ENCODE measurements around the gene KRTAP1-4.
"Not testable (repeated sequence)": the region's sequence is repeated elsewhere in the genome, so short reads cannot be mapped to it uniquely, and the experiment has no call there.

Gene KRTAP1-4

DNA sequence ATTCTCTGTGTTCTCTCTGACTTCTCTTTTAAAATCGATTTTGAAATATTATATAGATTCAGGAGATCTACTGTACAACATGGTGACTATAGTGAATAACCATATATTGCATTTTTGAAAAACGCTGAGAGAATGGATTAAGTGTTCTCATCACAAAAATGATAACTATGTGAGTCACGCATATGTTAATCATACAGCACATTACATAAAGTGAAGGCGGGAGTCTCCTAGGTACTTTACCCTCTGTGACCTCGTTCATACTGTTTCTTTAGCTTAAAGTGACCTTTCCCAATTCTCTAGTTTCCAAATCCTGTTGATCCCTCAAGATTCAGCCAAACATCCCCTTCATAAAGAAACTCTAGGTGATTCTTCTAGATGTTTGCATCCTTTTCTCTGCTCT is 27.2 kb downstream of the KRTAP1-4 start:
- no peaks in the 10 kb centered on the region for H3K36me3 Mint-ChIP-seq

GRCh38 chr17:41001795-41002194 is 28.2 kb downstream of the KRTAP1-4 start:
- no peaks in the 10 kb centered on the region for H3K4me1 Mint-ChIP-seq
- CTCF ChIA-PET = no interaction called here
- H3K9me3 Mint-ChIP-seq = no peaks in the 10 kb centered on the region
- no peaks in the 10 kb centered on the region for H3K36me3 Mint-ChIP-seq
- DNase-seq = no peak
- H3K4me3 Mint-ChIP-seq = no peak overlapping the region
- no peak overlapping the region for H3K27ac Mint-ChIP-seq
- peaks cover 17% of the 10 kb centered on the region for H3K27me3 Mint-ChIP-seq

More for the DNA sequence above, 27.2 kb downstream of the KRTAP1-4 start:
- Mint-ChIP-seq H3K9me3 (no peaks in the 10 kb centered on the region), H3K4me1 (no peaks in the 10 kb centered on the region), H3K27me3 (peaks cover 11% of the 10 kb centered on the region), H3K4me3 (no peak overlapping the region), H3K27ac (no peak overlapping the region)
- DNase-seq = no peak
- CTCF ChIA-PET = no interaction called here

DNA sequence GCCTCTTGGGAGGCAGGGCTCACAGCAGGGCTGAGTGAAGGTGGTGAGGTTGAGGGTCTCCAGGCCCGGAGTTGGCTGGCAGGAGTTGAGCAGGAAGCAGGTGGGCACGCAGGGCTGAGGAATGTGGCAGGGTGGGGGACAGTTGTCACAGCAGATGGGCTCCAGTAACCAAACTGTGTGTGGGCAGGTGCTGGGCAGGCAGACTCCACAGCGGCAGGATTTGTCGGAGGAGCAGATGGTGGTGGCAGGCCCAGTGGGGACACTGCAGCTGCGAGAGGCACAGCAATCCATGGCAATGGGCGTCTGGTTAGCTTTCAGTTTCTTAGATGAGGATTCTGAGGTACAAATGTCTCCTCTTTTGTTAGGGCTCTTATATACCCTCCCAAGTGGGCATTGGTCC is 30.4 kb downstream of the KRTAP1-4 start, which contains the start of gene KRTAP3-2:
Gene KRTAP3-2, minus strand, starts transcription at position 344 of the 400 bp plus-strand sequence. Its CDS starts 53 bp downstream, at position 291.
- not testable (repeated sequence) for H3K27ac Mint-ChIP-seq

GRCh38 chr17:40997361-40997760 is 32.6 kb downstream of the KRTAP1-4 start:
- Mint-ChIP-seq H3K27me3 (peaks cover 21% of the 10 kb centered on the region), H3K4me1 (no peaks in the 10 kb centered on the region), H3K9me3 (no peaks in the 10 kb centered on the region), H3K4me3 (no peak overlapping the region), H3K27ac (no peak overlapping the region), H3K36me3 (no peaks in the 10 kb centered on the region)
- DNase-seq = no peak
- CTCF ChIA-PET = no interaction called here

More for the DNA sequence above, 30.4 kb downstream of the KRTAP1-4 start, which contains the start of gene KRTAP3-2:
- H3K36me3 Mint-ChIP-seq, H3K4me1 Mint-ChIP-seq, H3K9me3 Mint-ChIP-seq, CTCF ChIA-PET, DNase-seq, H3K4me3 Mint-ChIP-seq: not testable (repeated sequence)
- peaks cover 17% of the 10 kb centered on the region for H3K27me3 Mint-ChIP-seq

- no peaks in the 10 kb centered on the region for H3K36me3 Mint-ChIP-seq
- no peak overlapping the region for H3K27ac Mint-ChIP-seq
- no peak for DNase-seq
- H3K4me3 Mint-ChIP-seq = no peak overlapping the region
- H3K4me1 Mint-ChIP-seq = no peaks in the 10 kb centered on the region
- no peaks in the 10 kb centered on the region for H3K9me3 Mint-ChIP-seq
- CTCF ChIA-PET = no interaction called here
- peaks cover 26% of the 10 kb centered on the region for H3K27me3 Mint-ChIP-seq
These were observed 33.2 kb downstream of the KRTAP1-4 start for GRCh38 chr17:40996829-40997228.

- H3K27me3 Mint-ChIP-seq = peaks cover 26% of the 10 kb centered on the region
- no peak overlapping the region for H3K27ac Mint-ChIP-seq
- H3K36me3 Mint-ChIP-seq = no peaks in the 10 kb centered on the region
- CTCF ChIA-PET = interaction anchor here (0.6 kb wide), 1 partner anchor 379 kb away, joined by 3 read pairs; no protein-coding TSS in a partner anchor
- H3K4me1 Mint-ChIP-seq = no peaks in the 10 kb centered on the region
- DNase-seq = no peak
- no peaks in the 10 kb centered on the region for H3K9me3 Mint-ChIP-seq
- no peak overlapping the region for H3K4me3 Mint-ChIP-seq
These were observed 34.9 kb downstream of the KRTAP1-4 start for GRCh38 chr17:40995116-40995515.

DNA sequence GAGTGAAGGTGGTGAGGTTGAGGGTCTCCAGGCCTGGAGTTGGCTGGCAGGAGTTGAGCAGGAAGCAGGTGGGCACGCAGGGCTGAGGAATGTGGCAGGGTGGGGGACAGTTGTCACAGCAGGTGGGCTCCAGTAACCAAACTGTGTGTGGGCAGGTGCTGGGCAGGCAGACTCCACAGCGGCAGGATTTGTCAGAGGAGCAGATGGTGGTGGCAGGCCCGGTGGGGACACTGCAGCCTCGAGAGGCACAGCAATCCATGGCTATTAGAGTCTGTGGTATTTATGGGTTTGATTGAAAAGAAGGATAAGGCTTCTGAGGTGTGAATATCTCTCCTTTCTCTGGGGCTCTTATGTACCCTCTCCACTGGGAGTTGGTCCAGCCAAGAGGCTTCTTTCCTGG is 36.2 kb downstream of the KRTAP1-4 start, which contains the start of gene KRTAP3-3:
Gene KRTAP3-3, minus strand, starts transcription at position 326 of the 400 bp plus-strand sequence. Its CDS starts 67 bp downstream, at position 259.
- H3K27me3 Mint-ChIP-seq = peaks cover 20% of the 10 kb centered on the region
- no peaks in the 10 kb centered on the region for H3K36me3 Mint-ChIP-seq
- no peak within 1 kb of the TSS for H3K4me3 Mint-ChIP-seq
- DNase-seq = no peak
- H3K27ac Mint-ChIP-seq = no peak within 1 kb of the TSS
- H3K9me3 Mint-ChIP-seq = no peaks in the 10 kb centered on the region
- H3K4me1 Mint-ChIP-seq = no peaks in the 10 kb centered on the region
- CTCF ChIA-PET = no interaction called here

DNA sequence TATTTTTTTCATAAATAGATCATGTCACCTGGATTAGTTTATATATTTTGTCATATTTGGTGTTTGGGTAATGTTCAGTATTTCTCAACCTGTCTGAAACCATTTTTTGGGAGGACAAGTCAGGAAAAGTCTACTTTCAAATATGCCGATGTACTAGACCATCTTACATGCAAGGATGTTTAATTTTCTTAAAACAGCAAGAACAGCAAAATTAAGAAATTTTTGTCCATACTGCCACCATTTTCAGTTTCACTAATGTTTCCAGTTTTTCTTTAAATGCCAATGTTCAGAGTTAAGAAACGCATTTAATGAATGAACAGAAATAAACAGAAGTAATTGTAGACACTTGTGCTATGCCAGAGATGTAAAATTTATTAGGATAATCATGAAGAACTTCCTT is 36.9 kb downstream of the KRTAP1-4 start:
- H3K9me3 Mint-ChIP-seq = no peaks in the 10 kb centered on the region
- no peak for DNase-seq
- no peak overlapping the region for H3K4me3 Mint-ChIP-seq
- H3K4me1 Mint-ChIP-seq = no peaks in the 10 kb centered on the region
- H3K36me3 Mint-ChIP-seq = no peaks in the 10 kb centered on the region
- CTCF ChIA-PET = no interaction called here
- H3K27ac Mint-ChIP-seq = no peak overlapping the region
- peaks cover 21% of the 10 kb centered on the region for H3K27me3 Mint-ChIP-seq

GRCh38 chr17:40992666-40993065 is 37.3 kb downstream of the KRTAP1-4 start:
- Mint-ChIP-seq H3K9me3 (no peaks in the 10 kb centered on the region), H3K27me3 (peaks cover 22% of the 10 kb centered on the region), H3K36me3 (no peaks in the 10 kb centered on the region), H3K4me3 (no peak overlapping the region), H3K27ac (no peak overlapping the region), H3K4me1 (no peaks in the 10 kb centered on the region)
- no peak for DNase-seq
- CTCF ChIA-PET = no interaction called here

DNA sequence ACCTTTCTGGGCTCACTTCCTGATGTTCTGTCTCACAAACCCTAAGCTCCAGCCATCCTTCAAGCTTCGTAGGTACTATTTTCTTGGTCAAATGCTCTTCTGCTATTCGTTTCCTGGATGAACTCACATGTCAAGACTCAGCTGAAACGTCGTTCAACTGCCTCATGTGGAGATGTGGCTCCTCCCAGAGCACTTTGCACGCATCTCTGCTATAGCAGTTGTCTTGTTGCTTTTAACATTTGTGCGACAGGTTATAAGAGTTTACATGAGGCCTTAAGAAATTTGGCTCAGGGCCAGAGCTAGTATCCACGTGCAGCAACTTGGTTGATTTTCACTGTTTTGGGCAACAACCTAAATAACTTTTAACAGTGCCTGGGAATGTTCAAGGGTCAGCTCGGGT is 43.1 kb downstream of the KRTAP1-4 start:
- CTCF ChIA-PET = no interaction called here
- no peak overlapping the region for H3K4me3 Mint-ChIP-seq
- H3K27ac Mint-ChIP-seq = no peak overlapping the region
- H3K36me3 Mint-ChIP-seq = no peaks in the 10 kb centered on the region
- no peaks in the 10 kb centered on the region for H3K9me3 Mint-ChIP-seq
- DNase-seq = no peak
- peaks cover 19% of the 10 kb centered on the region for H3K27me3 Mint-ChIP-seq
- H3K4me1 Mint-ChIP-seq = no peaks in the 10 kb centered on the region

DNA sequence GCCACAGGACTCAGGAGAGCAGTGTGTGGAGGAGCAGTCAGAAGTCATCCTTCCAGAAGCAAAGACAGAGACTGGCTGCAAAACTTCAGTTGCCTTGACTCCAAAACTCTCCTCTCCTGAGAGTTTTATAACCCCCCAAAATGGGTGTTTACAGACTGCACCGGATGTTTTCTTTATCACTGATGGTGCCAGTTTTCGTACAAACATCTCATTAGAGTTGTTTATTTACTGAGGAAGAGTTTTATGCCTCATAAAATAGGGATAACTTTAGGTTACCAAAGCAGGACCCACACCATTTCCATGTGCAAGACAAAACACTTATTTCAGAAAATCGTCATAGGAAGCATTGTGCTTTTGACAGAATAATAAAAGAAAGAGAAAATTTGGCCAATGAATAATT is 45.8 kb downstream of the KRTAP1-4 start, which contains the start of gene KRT40:
Gene KRT40, minus strand, starts transcription at position 101 of the 400 bp plus-strand sequence. Its CDS starts 53 bp downstream, at position 48.
- H3K27me3 Mint-ChIP-seq = peaks cover 19% of the 10 kb centered on the region
- no peak within 1 kb of the TSS for H3K27ac Mint-ChIP-seq
- H3K9me3 Mint-ChIP-seq = no peaks in the 10 kb centered on the region
- CTCF ChIA-PET = interaction anchor here (0.5 kb wide), 1 partner anchor 17 kb away, joined by 4 read pairs; no protein-coding TSS in a partner anchor
- H3K36me3 Mint-ChIP-seq = no peaks in the 10 kb centered on the region
- no peak for DNase-seq
- H3K4me3 Mint-ChIP-seq = no peak within 1 kb of the TSS
- no peaks in the 10 kb centered on the region for H3K4me1 Mint-ChIP-seq

DNA sequence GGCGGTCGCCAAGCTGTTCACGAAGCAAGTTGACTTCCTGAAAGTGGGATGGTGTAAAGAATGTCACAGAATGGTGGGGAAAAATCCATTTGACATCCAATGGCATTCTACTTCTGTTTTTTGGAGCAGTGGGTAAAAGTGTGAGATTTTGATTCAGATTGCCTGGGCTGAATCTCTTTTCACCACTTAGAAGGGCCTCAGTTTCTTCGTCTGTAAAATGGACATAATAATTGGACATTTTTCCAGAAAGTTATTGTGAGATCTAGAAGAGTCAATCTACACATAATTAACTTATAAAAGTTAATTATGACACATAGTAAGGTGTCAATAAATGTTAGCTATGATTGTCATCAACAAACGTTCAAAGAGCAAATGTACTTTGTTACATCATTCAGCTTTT is 48.9 kb downstream of the KRTAP1-4 start:
- Mint-ChIP-seq H3K9me3 (no peaks in the 10 kb centered on the region), H3K4me1 (no peaks in the 10 kb centered on the region), H3K27ac (no peak overlapping the region), H3K27me3 (peaks cover 12% of the 10 kb centered on the region), H3K36me3 (no peaks in the 10 kb centered on the region), H3K4me3 (no peak overlapping the region)
- CTCF ChIA-PET = no interaction called here
- no peak for DNase-seq

DNA sequence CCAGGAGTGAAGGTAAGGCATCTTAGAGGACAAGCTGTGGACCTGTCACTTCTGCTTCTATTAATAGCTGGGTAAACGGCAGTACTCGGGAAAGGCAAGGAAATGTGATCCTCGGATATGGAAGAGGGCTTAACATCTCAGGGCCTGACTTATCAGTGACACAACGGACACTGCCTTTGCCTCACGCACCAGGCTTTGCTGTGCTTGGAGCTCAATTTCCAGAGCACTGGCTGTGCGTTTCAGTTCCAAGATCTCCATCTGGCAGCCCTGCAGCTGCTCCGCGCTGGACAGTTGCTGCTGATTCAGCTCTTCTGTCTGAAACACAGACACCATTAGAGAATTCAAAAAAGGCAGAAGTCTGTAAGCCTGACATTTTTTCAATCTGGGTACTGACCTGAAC is 49.4 kb downstream of the KRTAP1-4 start:
- H3K36me3 Mint-ChIP-seq = no peaks in the 10 kb centered on the region
- H3K27ac Mint-ChIP-seq = no peak overlapping the region
- no peaks in the 10 kb centered on the region for H3K9me3 Mint-ChIP-seq
- H3K4me1 Mint-ChIP-seq = no peaks in the 10 kb centered on the region
- CTCF ChIA-PET = no interaction called here
- peaks cover 14% of the 10 kb centered on the region for H3K27me3 Mint-ChIP-seq
- no peak for DNase-seq
- no peak overlapping the region for H3K4me3 Mint-ChIP-seq

GRCh38 chr17:40980117-40980516 is 49.9 kb downstream of the KRTAP1-4 start:
- Mint-ChIP-seq H3K27ac (no peak overlapping the region), H3K9me3 (no peaks in the 10 kb centered on the region), H3K4me1 (no peaks in the 10 kb centered on the region), H3K27me3 (peaks cover 14% of the 10 kb centered on the region), H3K4me3 (no peak overlapping the region), H3K36me3 (no peaks in the 10 kb centered on the region)
- CTCF ChIA-PET = no interaction called here
- no peak for DNase-seq

Data from activated naive CD4-positive, alpha-beta T cell treated with anti-CD3 and anti-CD28 coated beads, Interleukin-2, amount 10 ng/mL, durations not matched to agents 7 days and 5 days (primary cell).